Measurements from ENCODE around the gene KRTAP10-11. TPM values are rescaled to one million over a fixed set of nuclear protein-coding genes. Genes with fewer than 3 reads are reported as not detected.

The KRTAP10-11 gene
- total and polyA plus RNA-seq, 2 experiments from 2014 or later, result not detected

GRCh38 chr21:44656868-44657267 lies 10.7 kb downstream of the KRTAP10-11 start:
- no peaks in the 10 kb centered on the region for H4K20me1 ChIP-seq (replicated peaks; ENCODE audit: insufficient read depth)
- TF ChIP-seq JUNB (IDR thresholded peaks at IDR 0.05; ENCODE audit: unreplicated experiment), result no peak
- TF ChIP-seq ZNF331 (CRISPR knock-in tag; IDR thresholded peaks at IDR 0.05; ENCODE audit: low read depth), result no peak
- TF ChIP-seq EZH2 (IDR thresholded peaks at IDR 0.05; ENCODE audit: low read depth, unreplicated experiment), result no peak
- TF ChIP-seq NANOG (IDR thresholded peaks at IDR 0.05; ENCODE audit: borderline replicate concordance), result no peak
- TF ChIP-seq CTCF (conservative IDR thresholded peaks at IDR 0.05; ENCODE audit: low read depth in 2 of 2), result no peak
- no peak for TF ChIP-seq REST (IDR thresholded peaks at IDR 0.05; ENCODE audit: unreplicated experiment)
- TF ChIP-seq POLR2AphosphoS5 (IDR thresholded peaks at IDR 0.05; ENCODE audit: low read depth), result no peak
- no peak for TF ChIP-seq EZH2phosphoT487 (IDR thresholded peaks at IDR 0.05; ENCODE audit: unreplicated experiment)
- no peak for TF ChIP-seq ZNF114 (CRISPR knock-in tag; IDR thresholded peaks at IDR 0.05)
- H3K36me3 ChIP-seq (ENCODE audit: insufficient read depth), result no peaks in the 10 kb centered on the region
- 0 out of 2 replicates have a peak, but pooled peaks cover 3% of the 10 kb centered on the region for H3F3A ChIP-seq (replicated peaks; ENCODE audit: low read depth)
- no peaks in the 10 kb centered on the region for H3K27me3 ChIP-seq (ENCODE audit: insufficient read depth)
- no peak overlapping the region for H2AFZ ChIP-seq
- peaks cover 10% of the 10 kb centered on the region for H3K27me3 Mint-ChIP-seq (ENCODE audit: insufficient read depth, low read depth, poor library complexity)
- peaks cover 31% of the 10 kb centered on the region for H3K4me1 ChIP-seq (ENCODE audit: insufficient read depth)
- H3K9me3 Mint-ChIP-seq, result peaks cover 21% of the 10 kb centered on the region
- no peak for ATAC-seq
- no peak overlapping the region for H3K27ac ChIP-seq (ENCODE audit: low read depth)
- H3K4me1 Mint-ChIP-seq, result peaks cover 30% of the 10 kb centered on the region
- H3K4me3 ChIP-seq, result no peak overlapping the region
- H3K4me3 Mint-ChIP-seq, result no peak overlapping the region
- no peak overlapping the region for H3K27ac Mint-ChIP-seq
- no peaks in the 10 kb centered on the region for H3K79me2 ChIP-seq (replicated peaks; ENCODE audit: insufficient read depth)
- H3K36me3 Mint-ChIP-seq (ENCODE audit: low read depth), result peaks cover 9% of the 10 kb centered on the region; the same call in 2 of the 3 replicates
- no peaks in the 10 kb centered on the region for H3K9me2 ChIP-seq (ENCODE audit: insufficient read depth)
- H3K4me2 ChIP-seq, result no peak overlapping the region
- DNase-seq (ENCODE audit: low spot score), result no peak

Data from GM23338 (cell line).